ENCODE results near the gene HOXD10. TPM values are rescaled to one million over a fixed set of nuclear protein-coding genes. Genes with fewer than 3 reads are reported as not detected.

Gene HOXD10
- polyA plus RNA-seq, 1 donor: 0.24 TPM

- no peak for DNase-seq (ENCODE audit: low read depth)
These were observed 5.6 kb downstream of the HOXD10 start for GRCh38 chr2:176122052-176122682.

GRCh38 chr2:176122683-176123410 is 6.3 kb downstream of the HOXD10 start, which contains the start of gene HOXD9:
Gene HOXD9 (plus strand): TSS chr2:176122719. CDS start chr2:176122769, 50 bp downstream.
- DNase-seq (ENCODE audit: low read depth): no peak

DNA sequence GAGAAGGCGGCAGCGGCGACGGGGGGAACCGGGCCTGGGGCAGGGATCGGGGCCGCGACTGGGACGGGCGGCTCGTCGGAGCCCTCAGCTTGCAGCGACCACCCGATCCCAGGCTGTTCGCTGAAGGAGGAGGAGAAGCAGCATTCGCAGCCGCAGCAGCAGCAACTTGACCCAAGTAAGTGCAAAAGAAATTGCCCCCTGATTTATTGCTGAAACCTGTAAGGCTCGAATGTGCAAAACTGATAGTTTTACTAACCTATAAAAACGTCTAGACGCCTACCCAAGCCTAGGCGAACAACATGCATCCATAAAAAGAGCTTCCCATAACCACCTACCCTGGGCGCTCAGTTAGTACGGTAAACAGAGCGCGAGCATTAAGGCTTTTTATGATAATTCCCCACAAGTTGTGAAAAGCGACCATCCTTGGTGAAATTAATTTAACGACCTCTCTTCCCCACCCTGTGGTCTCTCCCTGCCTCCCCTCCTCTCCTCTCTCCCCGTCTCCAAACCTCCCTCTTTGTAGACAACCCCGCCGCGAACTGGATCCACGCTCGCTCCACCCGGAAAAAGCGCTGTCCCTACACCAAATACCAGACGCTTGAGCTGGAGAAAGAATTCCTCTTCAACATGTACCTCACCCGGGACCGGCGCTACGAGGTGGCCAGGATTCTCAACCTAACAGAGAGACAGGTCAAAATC is 7.0 kb downstream of the HOXD10 start:
- no peak for DNase-seq (ENCODE audit: low read depth)

GRCh38 chr2:176124110-176124946 is 7.8 kb downstream of the HOXD10 start:
- DNase-seq (ENCODE audit: low read depth): no peak

- no peak for DNase-seq (ENCODE audit: low read depth)
These were observed 8.6 kb downstream of the HOXD10 start for GRCh38 chr2:176124947-176125771.

GRCh38 chr2:176125772-176126054 is 9.1 kb downstream of the HOXD10 start:
- no peak for DNase-seq (ENCODE audit: low read depth)

- no peak for DNase-seq (ENCODE audit: low read depth)
These were observed 10.6 kb downstream of the HOXD10 start for GRCh38 chr2:176126929-176127773.

DNA sequence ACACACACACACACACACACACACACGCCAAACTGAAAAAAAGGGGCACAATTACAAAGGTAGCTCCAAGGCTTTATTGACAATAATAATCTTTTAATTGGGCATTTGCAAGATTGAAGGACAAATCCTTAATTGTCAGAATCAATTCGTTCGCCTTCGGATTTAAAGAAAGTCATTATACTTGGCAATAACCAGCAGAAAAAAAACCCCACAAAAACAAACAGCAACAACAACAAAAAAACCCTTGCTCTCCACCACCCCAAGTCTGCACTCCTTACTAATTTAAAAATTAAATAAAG is 11.1 kb downstream of the HOXD10 start:
- no peak for DNase-seq (ENCODE audit: low read depth)

DNA sequence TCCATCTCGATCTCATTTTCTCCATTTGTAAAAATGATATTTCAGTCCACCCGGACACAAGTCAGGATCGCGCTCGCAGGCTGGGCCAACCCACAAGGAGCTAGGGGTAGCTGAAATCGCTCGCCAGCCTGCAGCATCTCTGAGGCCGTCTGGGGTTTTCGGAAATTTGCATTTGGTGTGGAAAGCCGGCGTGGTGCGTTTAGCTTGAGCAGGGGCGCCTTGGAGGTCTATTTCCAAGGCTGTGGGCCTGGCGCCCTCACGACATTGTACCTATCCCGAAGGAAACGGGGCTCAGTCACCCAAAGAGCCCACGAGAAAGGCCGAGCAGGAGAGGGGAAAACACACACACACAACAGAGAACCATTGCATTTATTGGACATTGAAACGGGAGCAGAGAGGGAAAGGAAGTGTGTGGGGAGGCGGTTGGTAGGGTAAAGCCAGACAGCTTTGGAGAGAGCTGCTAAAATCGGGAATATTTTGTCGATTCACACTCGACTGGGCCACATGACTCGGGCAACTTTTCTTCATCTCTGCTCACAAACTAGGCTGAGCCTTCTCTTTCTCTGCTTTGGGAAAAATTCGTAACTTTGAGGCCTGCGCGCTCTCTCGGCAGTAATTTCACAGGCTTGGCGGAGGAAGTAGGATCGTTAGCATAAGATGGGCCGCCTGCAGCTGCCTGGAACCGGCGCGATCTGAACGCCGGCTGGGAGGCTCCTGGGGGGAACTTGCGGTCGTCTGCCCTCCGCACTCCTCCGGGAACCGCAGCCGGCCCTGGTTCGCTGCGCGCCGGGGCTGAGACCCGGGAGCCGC is 11.8 kb downstream of the HOXD10 start:
- no peak for DNase-seq (ENCODE audit: low read depth)

- DNase-seq (ENCODE audit: low read depth): no peak
These were observed 12.6 kb downstream of the HOXD10 start, which contains the start of gene HOXD8 for GRCh38 chr2:176128982-176129796. Gene HOXD8 (plus strand): TSS chr2:176129705. CDS start chr2:176130367, 662 bp downstream.

DNA sequence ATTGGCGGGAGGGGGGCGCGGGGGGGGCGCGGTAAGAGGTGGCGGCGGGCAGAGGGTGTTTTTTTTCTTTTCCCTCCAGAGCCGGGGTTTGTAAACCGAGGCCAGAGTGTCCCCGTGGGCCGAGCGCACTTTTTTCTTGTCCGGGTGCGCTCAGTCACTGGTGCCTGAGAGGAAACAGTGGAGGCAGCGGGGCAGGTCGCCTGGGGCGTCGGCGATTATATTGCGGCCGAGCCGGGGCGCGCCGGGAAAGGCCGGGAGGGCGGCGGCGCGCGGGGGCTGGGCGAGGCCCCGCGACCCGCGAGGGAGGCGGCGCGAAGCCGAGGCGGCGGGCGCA is 13.2 kb downstream of the HOXD10 start:
- no peak for DNase-seq (ENCODE audit: low read depth)

GRCh38 chr2:176130147-176130956 is 13.8 kb downstream of the HOXD10 start:
- DNase-seq (ENCODE audit: low read depth): no peak

GRCh38 chr2:176130957-176131847 is 14.6 kb downstream of the HOXD10 start:
- DNase-seq (ENCODE audit: low read depth): no peak

DNA sequence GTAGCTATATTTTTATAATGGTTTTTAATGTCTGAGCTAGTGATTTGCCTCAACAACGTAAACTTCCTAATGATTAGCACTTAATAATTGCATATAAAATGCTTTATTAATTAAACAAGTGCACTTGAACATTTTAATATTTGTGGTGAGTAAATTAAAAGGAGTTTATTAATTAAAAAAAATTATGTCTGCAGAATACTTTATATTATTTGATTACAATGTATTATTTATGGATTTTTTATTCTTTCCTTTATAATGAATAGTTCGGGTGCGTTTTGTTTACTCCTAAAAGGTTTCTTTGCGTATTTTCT is 15.2 kb downstream of the HOXD10 start:
- DNase-seq (ENCODE audit: low read depth): no peak

- no peak for DNase-seq (ENCODE audit: low read depth)
These were observed 15.9 kb downstream of the HOXD10 start for GRCh38 chr2:176132205-176133171.

GRCh38 chr2:176133389-176133788 is 16.8 kb downstream of the HOXD10 start:
- no peak for DNase-seq (ENCODE audit: low read depth)
